H1 (cell line): ENCODE data around the gene PFDN5. TPM values are rescaled to one million over a fixed set of nuclear protein-coding genes. Genes with fewer than 3 reads are reported as not detected.

Source experiments
- BACH1 ChIP-seq: IDR thresholded peaks from 2 replicates; pipeline ENCODE4 v1.6.1; 2012; ENCODE audit warnings: low read length, improper control_type of control experiment
- GABPA ChIP-seq: IDR thresholded peaks from 2 replicates; pipeline ENCODE4 v1.6.1; 2011; ENCODE audit warnings: mild to moderate bottlenecking, low read length, moderate library complexity, borderline replicate concordance; ENCODE audit not compliant: insufficient read depth
- RFX5 ChIP-seq: IDR thresholded peaks from 2 replicates; pipeline ENCODE4 v1.6.1; 2011; ENCODE audit warnings: low read depth, low read length, improper control_type of control experiment, borderline replicate concordance
- RNF2 ChIP-seq: fragments of 200-900, 300-1000 bp; sonication (generic); IDR thresholded peaks from 2 replicates; pipeline ENCODE4 v1.7.1; 2016; ENCODE audit warnings: borderline replicate concordance, low read depth, mild to moderate bottlenecking, antibody characterized with exemption, low read length; ENCODE audit not compliant: poor library complexity, severe bottlenecking; ENCODE audit errors: missing control alignments
- ZNF274 ChIP-seq: IDR thresholded peaks from 2 replicates; pipeline ENCODE4 v1.7.0; 2012; ENCODE audit warnings: low read length, borderline replicate concordance; ENCODE audit errors: extremely low read depth
- polyA plus RNA-seq, 7 experiments: library from polyadenylated mRNA; depleted of rRNA in 3 of 7; stranded (reverse) in 5 of 7; unstranded in 2 of 7; fragments of >200 nt in 5 of 7; fragments of 200-250 nt in 2 of 7; gene quantifications; 1 replicate in 5 of 7; 2 replicates in 1 of 7; 4 replicates in 1 of 7; pipeline versions ENCODE4 v1.2.1 to v1.2.3, GENCODE V29; 2011 to 2013; ENCODE audit warnings: missing spikeins in 2 of 7, mixed read lengths in 2 of 7
- total RNA-seq: library from RNA; stranded (reverse); fragmentation: NEBNext Ultra II Directional; extraction: Animal tissue kit (Norgen Biotek cat#: 25700); gene quantifications from 2 replicates; pipeline ENCODE4 v1.2.1, GENCODE V29; 2021
- TF ChIP-seq, protein P1 (sequence below): fragments of 300-600 bp; sonication (generic); IDR thresholded peaks from 2 replicates; pipeline ENCODE4 v1.7.1; 2012; ENCODE audit warnings: low read length, moderate library complexity, mild to moderate bottlenecking, inconsistent platforms; ENCODE audit not compliant: insufficient replicate concordance
- TF ChIP-seq, protein P2 (sequence below): IDR thresholded peaks from 2 replicates; pipeline ENCODE4 v1.6.1; 2011; ENCODE audit warnings: low read depth, mild to moderate bottlenecking, low read length; ENCODE audit not compliant: insufficient read depth

PFDN5 gene
- total and polyA plus RNA-seq, 2 of the 8 experiments (the other 6 are each of a cell fraction or from before 2014, with no cell fraction given) = 290 to 630 TPM

DNA sequence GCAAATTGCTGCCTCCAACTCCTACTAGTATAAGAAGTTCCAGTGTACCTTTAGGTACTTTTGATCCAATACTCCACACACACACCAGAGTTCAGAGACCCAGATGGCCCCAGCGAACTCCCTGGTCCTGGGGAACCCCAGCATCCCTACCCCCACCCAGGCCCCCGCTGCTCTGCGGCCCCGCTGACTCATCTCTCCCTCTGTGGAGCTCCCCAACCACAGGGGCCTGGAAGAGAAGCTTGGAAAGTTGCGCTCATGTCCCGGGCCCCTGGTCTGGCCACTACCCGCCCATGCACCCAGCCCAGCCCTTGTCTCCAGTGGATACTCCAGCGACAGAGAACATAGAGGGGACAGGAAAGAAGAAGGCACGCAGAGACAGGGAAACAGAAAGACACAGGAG, 45.1 kb downstream of the PFDN5 start (continued):
- TF ChIP-seq, protein P1, sequence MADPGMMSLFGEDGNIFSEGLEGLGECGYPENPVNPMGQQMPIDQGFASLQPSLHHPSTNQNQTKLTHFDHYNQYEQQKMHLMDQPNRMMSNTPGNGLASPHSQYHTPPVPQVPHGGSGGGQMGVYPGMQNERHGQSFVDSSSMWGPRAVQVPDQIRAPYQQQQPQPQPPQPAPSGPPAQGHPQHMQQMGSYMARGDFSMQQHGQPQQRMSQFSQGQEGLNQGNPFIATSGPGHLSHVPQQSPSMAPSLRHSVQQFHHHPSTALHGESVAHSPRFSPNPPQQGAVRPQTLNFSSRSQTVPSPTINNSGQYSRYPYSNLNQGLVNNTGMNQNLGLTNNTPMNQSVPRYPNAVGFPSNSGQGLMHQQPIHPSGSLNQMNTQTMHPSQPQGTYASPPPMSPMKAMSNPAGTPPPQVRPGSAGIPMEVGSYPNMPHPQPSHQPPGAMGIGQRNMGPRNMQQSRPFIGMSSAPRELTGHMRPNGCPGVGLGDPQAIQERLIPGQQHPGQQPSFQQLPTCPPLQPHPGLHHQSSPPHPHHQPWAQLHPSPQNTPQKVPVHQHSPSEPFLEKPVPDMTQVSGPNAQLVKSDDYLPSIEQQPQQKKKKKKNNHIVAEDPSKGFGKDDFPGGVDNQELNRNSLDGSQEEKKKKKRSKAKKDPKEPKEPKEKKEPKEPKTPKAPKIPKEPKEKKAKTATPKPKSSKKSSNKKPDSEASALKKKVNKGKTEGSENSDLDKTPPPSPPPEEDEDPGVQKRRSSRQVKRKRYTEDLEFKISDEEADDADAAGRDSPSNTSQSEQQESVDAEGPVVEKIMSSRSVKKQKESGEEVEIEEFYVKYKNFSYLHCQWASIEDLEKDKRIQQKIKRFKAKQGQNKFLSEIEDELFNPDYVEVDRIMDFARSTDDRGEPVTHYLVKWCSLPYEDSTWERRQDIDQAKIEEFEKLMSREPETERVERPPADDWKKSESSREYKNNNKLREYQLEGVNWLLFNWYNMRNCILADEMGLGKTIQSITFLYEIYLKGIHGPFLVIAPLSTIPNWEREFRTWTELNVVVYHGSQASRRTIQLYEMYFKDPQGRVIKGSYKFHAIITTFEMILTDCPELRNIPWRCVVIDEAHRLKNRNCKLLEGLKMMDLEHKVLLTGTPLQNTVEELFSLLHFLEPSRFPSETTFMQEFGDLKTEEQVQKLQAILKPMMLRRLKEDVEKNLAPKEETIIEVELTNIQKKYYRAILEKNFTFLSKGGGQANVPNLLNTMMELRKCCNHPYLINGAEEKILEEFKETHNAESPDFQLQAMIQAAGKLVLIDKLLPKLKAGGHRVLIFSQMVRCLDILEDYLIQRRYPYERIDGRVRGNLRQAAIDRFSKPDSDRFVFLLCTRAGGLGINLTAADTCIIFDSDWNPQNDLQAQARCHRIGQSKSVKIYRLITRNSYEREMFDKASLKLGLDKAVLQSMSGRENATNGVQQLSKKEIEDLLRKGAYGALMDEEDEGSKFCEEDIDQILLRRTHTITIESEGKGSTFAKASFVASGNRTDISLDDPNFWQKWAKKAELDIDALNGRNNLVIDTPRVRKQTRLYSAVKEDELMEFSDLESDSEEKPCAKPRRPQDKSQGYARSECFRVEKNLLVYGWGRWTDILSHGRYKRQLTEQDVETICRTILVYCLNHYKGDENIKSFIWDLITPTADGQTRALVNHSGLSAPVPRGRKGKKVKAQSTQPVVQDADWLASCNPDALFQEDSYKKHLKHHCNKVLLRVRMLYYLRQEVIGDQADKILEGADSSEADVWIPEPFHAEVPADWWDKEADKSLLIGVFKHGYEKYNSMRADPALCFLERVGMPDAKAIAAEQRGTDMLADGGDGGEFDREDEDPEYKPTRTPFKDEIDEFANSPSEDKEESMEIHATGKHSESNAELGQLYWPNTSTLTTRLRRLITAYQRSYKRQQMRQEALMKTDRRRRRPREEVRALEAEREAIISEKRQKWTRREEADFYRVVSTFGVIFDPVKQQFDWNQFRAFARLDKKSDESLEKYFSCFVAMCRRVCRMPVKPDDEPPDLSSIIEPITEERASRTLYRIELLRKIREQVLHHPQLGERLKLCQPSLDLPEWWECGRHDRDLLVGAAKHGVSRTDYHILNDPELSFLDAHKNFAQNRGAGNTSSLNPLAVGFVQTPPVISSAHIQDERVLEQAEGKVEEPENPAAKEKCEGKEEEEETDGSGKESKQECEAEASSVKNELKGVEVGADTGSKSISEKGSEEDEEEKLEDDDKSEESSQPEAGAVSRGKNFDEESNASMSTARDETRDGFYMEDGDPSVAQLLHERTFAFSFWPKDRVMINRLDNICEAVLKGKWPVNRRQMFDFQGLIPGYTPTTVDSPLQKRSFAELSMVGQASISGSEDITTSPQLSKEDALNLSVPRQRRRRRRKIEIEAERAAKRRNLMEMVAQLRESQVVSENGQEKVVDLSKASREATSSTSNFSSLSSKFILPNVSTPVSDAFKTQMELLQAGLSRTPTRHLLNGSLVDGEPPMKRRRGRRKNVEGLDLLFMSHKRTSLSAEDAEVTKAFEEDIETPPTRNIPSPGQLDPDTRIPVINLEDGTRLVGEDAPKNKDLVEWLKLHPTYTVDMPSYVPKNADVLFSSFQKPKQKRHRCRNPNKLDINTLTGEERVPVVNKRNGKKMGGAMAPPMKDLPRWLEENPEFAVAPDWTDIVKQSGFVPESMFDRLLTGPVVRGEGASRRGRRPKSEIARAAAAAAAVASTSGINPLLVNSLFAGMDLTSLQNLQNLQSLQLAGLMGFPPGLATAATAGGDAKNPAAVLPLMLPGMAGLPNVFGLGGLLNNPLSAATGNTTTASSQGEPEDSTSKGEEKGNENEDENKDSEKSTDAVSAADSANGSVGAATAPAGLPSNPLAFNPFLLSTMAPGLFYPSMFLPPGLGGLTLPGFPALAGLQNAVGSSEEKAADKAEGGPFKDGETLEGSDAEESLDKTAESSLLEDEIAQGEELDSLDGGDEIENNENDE = no peak
- TF ChIP-seq RFX5 = no peak
- TF ChIP-seq BACH1 = no peak
- TF ChIP-seq GABPA = no peak
- TF ChIP-seq RNF2 = no peak
- TF ChIP-seq, protein P2, sequence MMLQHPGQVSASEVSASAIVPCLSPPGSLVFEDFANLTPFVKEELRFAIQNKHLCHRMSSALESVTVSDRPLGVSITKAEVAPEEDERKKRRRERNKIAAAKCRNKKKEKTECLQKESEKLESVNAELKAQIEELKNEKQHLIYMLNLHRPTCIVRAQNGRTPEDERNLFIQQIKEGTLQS = no peak
- no peak for TF ChIP-seq ZNF274
